NT2/D1 (cell line): ENCODE results near the gene CSNK1G1.

Experiments used
- DNase-seq: peaks from one replicate; pipeline ENCODE4 v3.0.0-alpha.2; 2011; ENCODE audit warnings: low read depth, low spot score
- H3K27me3 ChIP-seq: 2 replicates; pipeline ENCODE4 v1.6.0; 2011; ENCODE audit warnings: mild to moderate bottlenecking; ENCODE audit not compliant: insufficient read length, insufficient read depth
- H3K36me3 ChIP-seq: 2 replicates; pipeline ENCODE4 v1.6.1; 2011; ENCODE audit warnings: mild to moderate bottlenecking, low read length, mixed read lengths; ENCODE audit not compliant: insufficient read depth, insufficient read length
- H3K4me1 ChIP-seq: 2 replicates; pipeline ENCODE4 v1.5.1; 2011; ENCODE audit not compliant: insufficient read depth, insufficient read length
- H3K4me3 ChIP-seq: 2 replicates; pipeline ENCODE4 v1.5.1; 2011; ENCODE audit warnings: low read depth; ENCODE audit not compliant: insufficient read length
- H3K9ac ChIP-seq: 2 replicates; pipeline ENCODE4 v1.6.0; 2011; ENCODE audit warnings: low read depth; ENCODE audit not compliant: insufficient read length
- H3K9me3 ChIP-seq: 2 replicates; pipeline ENCODE4 v1.5.1; 2011; ENCODE audit warnings: mild to moderate bottlenecking, low read length; ENCODE audit not compliant: insufficient read depth
- SUZ12 ChIP-seq: IDR thresholded peaks from 2 replicates; pipeline ENCODE4 v1.6.1; 2011; ENCODE audit not compliant: insufficient read length, insufficient read depth; ENCODE audit errors: extremely low read depth
- YY1 ChIP-seq: IDR thresholded peaks from 2 replicates; pipeline ENCODE4 v1.6.1; 2011; ENCODE audit not compliant: insufficient read length, insufficient read depth
- ZNF274 ChIP-seq: IDR thresholded peaks from 2 replicates; pipeline ENCODE4 v1.6.1; 2011; ENCODE audit warnings: mild to moderate bottlenecking, low read depth, low read length

CSNK1G1 gene

DNA sequence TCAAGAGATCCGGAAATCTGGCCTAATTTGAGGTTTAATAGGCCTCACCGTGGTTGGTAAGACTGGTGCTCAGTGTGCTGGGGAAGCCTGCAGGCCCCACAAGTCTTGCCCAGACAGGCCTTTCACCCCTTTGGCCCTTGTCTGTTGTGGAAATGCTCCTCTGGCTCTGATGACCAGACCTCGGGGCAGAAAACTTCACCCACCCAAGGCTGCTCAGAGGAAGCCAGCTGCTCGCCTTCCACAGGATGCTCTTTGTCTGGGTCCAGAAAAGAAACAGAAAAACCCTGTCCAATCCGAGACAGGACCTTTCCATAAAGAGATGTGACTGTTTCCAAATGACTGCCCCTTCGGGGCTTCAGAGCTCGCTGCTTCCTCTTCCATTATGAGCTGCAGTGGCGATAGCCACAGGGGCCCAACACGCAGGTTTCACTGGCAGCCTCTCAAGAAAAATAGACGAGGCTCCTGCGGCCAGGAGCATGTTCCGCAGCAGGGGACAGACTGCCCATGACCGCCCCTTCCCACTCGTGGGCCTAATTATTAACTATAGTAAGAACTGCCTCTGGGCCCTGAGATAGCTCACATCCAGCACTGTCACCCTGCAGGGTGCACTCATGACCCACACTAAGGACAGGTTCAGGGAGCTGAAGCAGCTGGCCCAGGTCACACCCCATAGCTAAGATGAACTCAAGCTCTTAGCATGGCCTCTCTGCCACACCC, 211.2 kb downstream of the CSNK1G1 start:
- Histone ChIP-seq H3K4me3 (no peak overlapping the region), H3K9ac (no peak overlapping the region), H3K27me3 (no peaks in the 10 kb centered on the region), H3K9me3 (no peaks in the 10 kb centered on the region), H3K4me1 (peaks cover 9% of the 10 kb centered on the region), H3K36me3 (peaks cover 35% of the 10 kb centered on the region)
- no peak for TF ChIP-seq ZNF274
- no peak for TF ChIP-seq SUZ12
- TF ChIP-seq YY1 = no peak
- no peak for DNase-seq

DNA sequence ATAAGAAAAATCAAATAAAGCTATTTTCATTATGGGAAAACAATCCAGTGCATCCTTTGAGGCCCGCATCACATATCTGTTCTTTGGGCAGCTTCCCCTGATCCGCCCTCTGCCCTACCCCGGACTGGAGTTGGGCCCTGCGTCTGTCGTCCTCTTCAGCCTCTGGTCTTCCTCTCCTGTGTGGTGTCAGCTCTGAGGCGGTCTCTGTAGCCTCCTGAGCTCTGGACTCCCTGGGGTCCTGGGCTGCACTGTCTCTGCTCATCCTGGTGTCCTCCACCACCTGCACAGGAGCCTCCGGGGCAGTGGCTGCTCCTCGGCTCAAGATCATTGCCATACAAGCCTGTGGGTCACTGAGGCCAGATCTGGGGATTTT, 211.8 kb downstream of the CSNK1G1 start:
- Histone ChIP-seq H3K4me1 (peaks cover 7% of the 10 kb centered on the region), H3K9me3 (no peaks in the 10 kb centered on the region), H3K27me3 (no peaks in the 10 kb centered on the region), H3K9ac (no peak overlapping the region), H3K4me3 (no peak overlapping the region), H3K36me3 (peaks cover 35% of the 10 kb centered on the region)
- no peak for DNase-seq
- TF ChIP-seq SUZ12 = no peak

DNA sequence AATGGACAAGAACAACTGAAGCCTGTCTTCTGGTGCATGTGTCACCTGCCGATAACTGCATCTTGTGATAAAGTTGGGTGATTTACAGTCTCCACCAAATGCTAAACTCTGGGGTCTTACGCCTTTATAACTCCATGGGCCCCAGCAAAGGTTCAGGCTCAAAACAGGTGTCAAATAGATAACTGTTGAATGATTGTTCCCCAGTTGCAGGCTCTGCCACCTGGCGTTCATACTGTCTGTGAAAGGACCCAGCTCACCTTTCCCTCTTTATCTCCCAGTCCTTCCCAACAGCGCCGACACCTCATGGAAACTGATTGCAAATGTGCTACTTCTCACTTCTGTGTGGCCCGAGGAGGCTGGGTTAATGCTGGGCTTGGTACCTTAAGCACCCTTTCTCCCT, 212.7 kb downstream of the CSNK1G1 start:
- no peak overlapping the region for H3K9ac ChIP-seq
- no peak for DNase-seq
- TF ChIP-seq YY1 = no peak
- TF ChIP-seq SUZ12 = no peak
- no peak for TF ChIP-seq ZNF274
- peaks cover 7% of the 10 kb centered on the region for H3K4me1 ChIP-seq
- H3K9me3 ChIP-seq = no peaks in the 10 kb centered on the region
- H3K27me3 ChIP-seq = no peaks in the 10 kb centered on the region
- H3K4me3 ChIP-seq = no peak overlapping the region
- H3K36me3 ChIP-seq = peaks cover 41% of the 10 kb centered on the region

DNA sequence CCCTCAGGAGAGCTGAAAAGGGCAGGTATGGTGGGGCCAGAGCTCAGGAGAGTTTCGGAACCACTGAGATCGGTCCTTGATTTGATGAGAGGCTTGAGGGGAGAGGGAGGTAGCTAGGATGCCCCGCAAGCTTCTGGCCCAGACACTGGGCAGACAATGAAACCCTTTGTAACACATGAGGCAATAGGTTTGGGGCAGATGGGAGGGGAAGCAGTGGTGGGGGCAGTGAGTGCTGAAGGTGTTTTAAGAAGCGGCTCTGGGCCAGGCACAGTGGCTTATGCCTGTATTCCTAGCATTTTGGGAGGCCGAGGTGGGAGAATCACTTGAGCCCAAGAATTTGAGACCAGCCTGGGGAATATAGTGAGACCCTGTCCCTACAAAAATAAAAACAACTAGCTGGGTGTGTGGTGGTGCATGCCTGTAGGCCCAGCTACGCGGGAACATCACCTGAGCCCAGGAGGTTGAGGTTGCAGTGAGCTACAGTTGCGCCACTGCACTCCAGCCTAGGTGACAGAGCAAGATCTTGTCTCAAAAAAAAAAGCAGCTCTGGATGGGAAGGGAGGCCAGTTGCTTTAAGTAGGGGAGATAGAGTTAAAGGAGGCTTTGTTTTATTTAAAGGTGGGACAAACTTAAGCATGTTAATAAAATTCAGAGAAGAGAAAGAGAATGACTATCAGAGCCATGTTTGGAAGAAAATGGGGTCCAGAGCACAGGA, 214.0 kb downstream of the CSNK1G1 start:
- H3K9ac ChIP-seq = no peak overlapping the region
- no peak overlapping the region for H3K4me3 ChIP-seq
- no peak for DNase-seq
- TF ChIP-seq ZNF274 = no peak
- TF ChIP-seq YY1 = no peak
- no peak for TF ChIP-seq SUZ12
- no peaks in the 10 kb centered on the region for H3K9me3 ChIP-seq
- peaks cover 54% of the 10 kb centered on the region for H3K36me3 ChIP-seq
- H3K27me3 ChIP-seq = no peaks in the 10 kb centered on the region
- peaks cover 2% of the 10 kb centered on the region for H3K4me1 ChIP-seq

DNA sequence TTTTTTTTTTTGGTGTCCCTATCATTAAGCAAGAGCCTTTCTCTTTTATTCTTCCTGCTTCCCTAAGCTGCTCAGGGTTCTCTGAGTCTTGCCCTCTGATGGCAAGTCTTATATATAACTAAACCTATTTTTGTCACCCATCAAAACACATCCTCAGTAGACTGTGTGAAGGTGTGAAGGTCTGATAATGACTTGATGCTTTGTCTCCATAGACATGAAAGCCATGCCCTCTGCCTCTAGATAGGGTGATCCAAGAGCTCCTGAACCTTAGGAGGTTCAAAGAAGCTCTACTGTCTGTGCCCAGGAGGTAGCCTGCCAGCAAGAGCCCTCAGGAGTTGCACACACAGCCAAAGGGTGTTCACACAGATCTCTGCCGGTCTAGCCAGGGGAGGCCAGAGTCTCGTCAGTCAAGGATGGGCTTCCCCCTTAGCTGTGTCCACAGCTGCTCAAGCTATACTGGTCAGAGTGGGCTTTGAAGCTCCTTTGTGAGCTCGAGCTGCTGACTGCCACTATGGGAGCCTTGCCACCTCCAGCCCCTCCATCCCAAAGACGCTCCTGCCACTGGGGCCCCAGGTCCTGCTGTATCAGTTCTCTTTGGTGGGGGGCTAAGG, 217.5 kb downstream of the CSNK1G1 start:
- H3K27me3 ChIP-seq = no peaks in the 10 kb centered on the region
- TF ChIP-seq ZNF274 = no peak
- no peak for TF ChIP-seq YY1
- TF ChIP-seq SUZ12 = no peak
- peaks cover 69% of the 10 kb centered on the region for H3K36me3 ChIP-seq
- no peaks in the 10 kb centered on the region for H3K4me1 ChIP-seq
- no peak for DNase-seq
- H3K9me3 ChIP-seq = no peaks in the 10 kb centered on the region
- no peak overlapping the region for H3K4me3 ChIP-seq
- no peak overlapping the region for H3K9ac ChIP-seq

DNA sequence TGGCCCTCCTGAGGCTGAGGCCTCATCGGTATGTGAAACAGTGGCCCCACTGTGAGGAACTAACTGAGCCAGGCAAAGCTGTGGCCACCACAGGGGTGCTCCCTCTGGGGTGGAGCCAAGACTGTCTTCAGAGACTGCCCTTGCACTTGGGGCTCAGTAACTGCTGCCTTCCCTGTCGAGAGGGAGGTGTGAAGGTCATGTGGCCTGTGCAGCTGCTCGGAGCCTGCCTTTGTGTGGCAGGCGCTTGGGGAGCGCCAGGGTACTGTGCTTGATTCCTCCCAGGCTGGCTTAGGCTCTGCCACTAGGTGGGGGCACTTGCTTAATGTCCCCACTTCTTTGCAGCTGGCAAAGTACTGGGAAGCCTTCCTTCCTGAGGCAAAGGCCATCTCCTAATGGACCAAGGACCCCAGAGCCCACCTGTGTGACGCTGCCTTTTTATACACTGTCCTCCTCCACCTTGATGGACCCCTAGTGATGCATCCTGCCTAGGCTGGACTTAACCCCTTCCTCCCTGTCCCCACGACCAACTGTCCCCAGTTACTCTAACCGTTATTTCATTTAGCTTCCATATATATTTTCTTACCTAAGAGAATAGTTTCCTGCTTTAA, 218.6 kb downstream of the CSNK1G1 start:
- Histone ChIP-seq H3K4me3 (no peak overlapping the region), H3K36me3 (peaks cover 68% of the 10 kb centered on the region), H3K9me3 (no peaks in the 10 kb centered on the region), H3K4me1 (no peaks in the 10 kb centered on the region), H3K27me3 (no peaks in the 10 kb centered on the region), H3K9ac (no peak overlapping the region)
- DNase-seq = no peak
- TF ChIP-seq ZNF274 = no peak

DNA sequence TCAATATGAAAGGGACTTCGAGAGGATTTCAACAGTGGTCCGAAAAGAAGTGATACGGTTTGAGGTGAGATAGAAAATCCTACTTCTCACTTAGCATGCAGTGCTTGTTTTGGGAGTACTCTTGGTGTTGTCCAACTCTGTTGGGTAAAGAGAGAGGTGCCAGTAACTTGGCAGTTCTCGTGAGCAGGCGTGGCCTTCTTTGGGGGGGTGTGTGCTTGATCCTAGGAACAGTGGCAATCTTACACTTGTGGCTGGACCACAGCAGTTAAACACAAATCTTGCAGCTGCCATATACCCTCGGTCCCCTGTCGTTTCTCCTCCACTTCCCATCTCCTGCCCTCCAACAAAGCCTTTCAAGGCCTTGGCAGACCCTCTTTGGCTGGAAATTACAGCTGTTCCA, 219.6 kb downstream of the CSNK1G1 start:
- no peak overlapping the region for H3K4me3 ChIP-seq
- no peaks in the 10 kb centered on the region for H3K4me1 ChIP-seq
- DNase-seq = no peak
- H3K36me3 ChIP-seq = peaks cover 68% of the 10 kb centered on the region
- no peak overlapping the region for H3K9ac ChIP-seq
- no peaks in the 10 kb centered on the region for H3K9me3 ChIP-seq
- H3K27me3 ChIP-seq = no peaks in the 10 kb centered on the region
- TF ChIP-seq ZNF274 = no peak
- TF ChIP-seq YY1 = no peak
- no peak for TF ChIP-seq SUZ12
